ENCODE measurements around the gene ZC3H12A. TPM values are rescaled to one million over a fixed set of nuclear protein-coding genes. Genes with fewer than 3 reads are reported as not detected.
A peak's percentile ranks its signal among the peaks of the same experiment; 100 is the strongest.

Gene ZC3H12A
- total and polyA plus RNA-seq, 7 experiments from 2014 or later: 4.4 to 122 (median 38.2) TPM

DNA sequence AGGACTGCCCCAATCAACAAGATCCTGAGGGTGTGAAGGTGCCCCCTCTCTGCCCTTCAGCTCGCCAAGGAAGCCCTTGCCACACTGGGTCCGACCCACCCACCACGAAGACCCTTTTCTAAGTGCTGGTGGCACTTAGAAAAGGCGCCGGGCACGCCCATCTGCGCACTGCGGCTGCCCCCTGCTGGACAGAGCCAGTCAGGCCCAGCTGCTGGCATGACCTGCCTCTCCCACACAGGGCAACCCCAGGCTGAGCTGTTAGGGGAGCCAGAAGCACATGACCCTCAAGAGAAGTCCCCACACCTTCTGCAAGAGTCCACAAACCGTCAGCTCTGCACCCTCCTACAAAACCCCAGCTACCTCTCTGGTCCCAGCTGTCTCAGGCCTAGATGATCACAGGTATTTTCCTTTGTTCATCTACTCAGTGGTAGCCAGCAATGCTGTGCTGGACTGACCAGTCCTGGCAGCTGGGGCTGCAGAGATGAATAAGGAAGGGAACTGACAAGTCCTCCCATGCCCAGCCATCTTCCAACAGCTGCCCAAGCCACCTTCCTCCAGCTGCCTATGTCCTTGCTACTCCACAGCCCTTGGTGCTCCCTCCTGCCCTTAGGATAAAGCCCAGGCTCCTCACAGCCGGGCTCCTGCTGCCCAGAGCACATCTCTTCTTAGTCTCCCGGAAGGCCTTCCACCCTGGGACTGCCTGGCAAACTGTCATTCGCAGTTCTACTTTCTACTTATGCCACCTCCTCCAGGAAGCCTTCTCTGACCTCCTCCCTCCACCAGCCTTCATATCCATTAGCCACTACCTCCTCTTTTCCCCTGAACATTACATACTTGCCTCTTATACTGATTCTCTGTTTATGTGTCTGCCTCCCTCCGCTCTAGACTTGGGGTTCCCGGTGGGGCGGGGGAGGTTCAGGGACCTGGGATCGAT, 39.8 kb upstream of the ZC3H12A start:
- Histone ChIP-seq H3K4me1 (ENCODE audit: control insufficient read depth in 2 of 2, insufficient read depth in 2 of 2, low read length in 2 of 2) (no peaks in the 10 kb centered on the region), H3K27ac (ENCODE audit: low read depth, low read length) (no peak overlapping the region), H3K9me3 (ENCODE audit: control insufficient read depth in 2 of 3, low read length in 3 of 3) (no peaks in the 10 kb centered on the region), H3K27me3 (ENCODE audit: control insufficient read depth in 2 of 2, insufficient read depth in 2 of 2, low read length in 2 of 2) (no peaks in the 10 kb centered on the region), H3K36me3 (ENCODE audit: control insufficient read depth in 2 of 3, insufficient read depth in 3 of 3, low read length in 3 of 3) (no peaks in the 10 kb centered on the region), H3K4me3 (ENCODE audit: low read length) (no peak overlapping the region)
- ChIA-PET CTCF (interaction anchor here (0.6 to 2.5 kb wide), 3 partner anchors 20 to 1005 kb away, joined by 3 to 6 read pairs (median 3); no protein-coding TSS in a partner anchor), POLR2A (no interaction called here)
- Mint-ChIP-seq H3K27ac (no peak overlapping the region), H3K36me3 (no peaks in the 10 kb centered on the region), H3K4me3 (no peak overlapping the region), H3K9me3 (peaks cover 0 to 1% (median 0%) of the 10 kb centered on the region in 11 donors), H3K27me3 (peaks cover 9 to 25% (median 23%) of the 10 kb centered on the region in 5 donors), H3K4me1 (peaks cover 0 to 7% (median 0%) of the 10 kb centered on the region in 7 donors)
- peak; percentile 8 to 78 (median 54) for DNase-seq
- intact Hi-C loops (cut with micrococcal nuclease): loop anchor here (5.0 to 10.0 kb wide), 3 partner anchors 880 to 1332 kb away; no protein-coding TSS in a partner anchor
- peak; percentile 89 for ATAC-seq

- no peaks in the 10 kb centered on the region for H3K4me1 ChIP-seq (ENCODE audit: control insufficient read depth in 2 of 2, insufficient read depth in 2 of 2, low read length in 2 of 2)
- no peaks in the 10 kb centered on the region for H3K27me3 ChIP-seq (ENCODE audit: control insufficient read depth in 2 of 2, insufficient read depth in 2 of 2, low read length in 2 of 2)
- no peak overlapping the region for H3K27ac Mint-ChIP-seq
- no peaks in the 10 kb centered on the region for H3K36me3 Mint-ChIP-seq
- H3K4me3 Mint-ChIP-seq: no peak overlapping the region
- H3K4me1 Mint-ChIP-seq: peaks cover 0 to 7% (median 0%) of the 10 kb centered on the region in 7 donors
- H3K4me3 ChIP-seq (ENCODE audit: low read length): no peak overlapping the region
- ChIA-PET CTCF (interaction anchor here (1.0 kb wide), 1 partner anchor 921 kb away, joined by 3 read pairs; no protein-coding TSS in a partner anchor), POLR2A (no interaction called here)
- peaks cover 7 to 25% (median 11%) of the 10 kb centered on the region in 5 donors for H3K27me3 Mint-ChIP-seq
- H3K27ac ChIP-seq (ENCODE audit: low read depth, low read length): no peak overlapping the region
- no peaks in the 10 kb centered on the region for H3K9me3 ChIP-seq (ENCODE audit: control insufficient read depth in 2 of 3, low read length in 3 of 3)
- DNase-seq (no peak), ATAC-seq (no peak)
- peaks cover 0 to 1% (median 0%) of the 10 kb centered on the region in 11 donors for H3K9me3 Mint-ChIP-seq
- intact Hi-C loops (cut with micrococcal nuclease): loop anchor here in 1 of 2 donors (10.0 kb wide), 1 partner anchor 882 kb away; no protein-coding TSS in a partner anchor
- H3K36me3 ChIP-seq (ENCODE audit: control insufficient read depth in 2 of 3, insufficient read depth in 3 of 3, low read length in 3 of 3): no peaks in the 10 kb centered on the region
Measured at GRCh38 chr1:37437087-37437486, 37.3 kb upstream of the ZC3H12A start.

DNA sequence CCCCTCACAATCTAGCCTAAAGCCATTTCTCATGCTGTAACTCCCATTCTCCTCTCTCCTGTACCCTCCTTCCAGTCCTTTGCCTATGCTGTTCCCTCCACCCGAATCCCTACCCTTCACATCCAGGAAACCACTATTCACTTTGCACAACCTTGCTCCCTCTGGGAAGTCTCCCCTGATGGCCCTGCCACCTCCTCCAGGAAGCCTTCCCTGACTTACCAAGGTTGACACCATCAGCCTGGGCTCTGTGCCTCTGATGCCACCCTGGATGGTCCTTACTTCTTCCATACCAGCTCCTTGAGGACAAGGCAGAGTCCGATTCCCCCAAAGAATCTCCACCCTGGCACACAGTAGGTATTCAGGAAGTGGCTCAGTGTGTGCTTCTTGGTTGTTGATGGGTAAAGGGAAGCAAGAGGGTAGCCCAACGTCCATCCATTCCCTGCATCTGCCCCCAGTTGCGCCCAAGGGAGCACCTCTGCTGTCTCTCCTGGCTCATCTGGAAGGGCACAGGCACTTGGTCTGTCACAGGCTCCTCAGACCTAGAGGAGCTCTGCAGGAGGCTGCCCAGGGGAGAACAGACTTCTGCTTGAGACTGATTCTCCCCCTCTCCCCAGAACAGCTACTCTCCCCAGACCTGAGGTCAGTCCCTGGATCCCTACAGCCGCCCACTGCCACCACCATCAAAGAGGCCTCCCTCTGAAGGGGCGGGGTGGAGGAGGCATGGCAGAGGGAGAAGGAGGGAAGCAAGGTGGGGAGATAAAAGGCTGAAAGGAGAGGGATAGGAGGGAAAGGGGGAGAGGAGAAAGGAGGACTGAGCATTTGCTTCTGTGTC, 36.1 kb upstream of the ZC3H12A start:
- ChIA-PET CTCF (no interaction called here), POLR2A (no interaction called here)
- no peak overlapping the region for H3K27ac ChIP-seq (ENCODE audit: low read depth, low read length)
- H3K27ac Mint-ChIP-seq: no peak overlapping the region
- H3K4me3 ChIP-seq (ENCODE audit: low read length): no peak overlapping the region
- peaks cover 14 to 29% (median 19%) of the 10 kb centered on the region in 5 donors for H3K27me3 Mint-ChIP-seq
- H3K9me3 Mint-ChIP-seq: no peaks in the 10 kb centered on the region
- H3K4me1 Mint-ChIP-seq: peaks cover 0 to 4% (median 0%) of the 10 kb centered on the region in 7 donors
- no peaks in the 10 kb centered on the region for H3K9me3 ChIP-seq (ENCODE audit: control insufficient read depth in 2 of 3, low read length in 3 of 3)
- ATAC-seq (no peak), DNase-seq (no peak)
- intact Hi-C loops (cut with micrococcal nuclease): loop anchor here in 1 of 2 donors (10.0 kb wide), 1 partner anchor 883 kb away; no protein-coding TSS in a partner anchor
- H3K27me3 ChIP-seq (ENCODE audit: control insufficient read depth in 2 of 2, insufficient read depth in 2 of 2, low read length in 2 of 2): no peaks in the 10 kb centered on the region
- H3K4me3 Mint-ChIP-seq: no peak overlapping the region
- no peaks in the 10 kb centered on the region for H3K36me3 ChIP-seq (ENCODE audit: control insufficient read depth in 2 of 3, insufficient read depth in 3 of 3, low read length in 3 of 3)
- no peaks in the 10 kb centered on the region for H3K36me3 Mint-ChIP-seq
- H3K4me1 ChIP-seq (ENCODE audit: control insufficient read depth in 2 of 2, insufficient read depth in 2 of 2, low read length in 2 of 2): no peaks in the 10 kb centered on the region

DNA sequence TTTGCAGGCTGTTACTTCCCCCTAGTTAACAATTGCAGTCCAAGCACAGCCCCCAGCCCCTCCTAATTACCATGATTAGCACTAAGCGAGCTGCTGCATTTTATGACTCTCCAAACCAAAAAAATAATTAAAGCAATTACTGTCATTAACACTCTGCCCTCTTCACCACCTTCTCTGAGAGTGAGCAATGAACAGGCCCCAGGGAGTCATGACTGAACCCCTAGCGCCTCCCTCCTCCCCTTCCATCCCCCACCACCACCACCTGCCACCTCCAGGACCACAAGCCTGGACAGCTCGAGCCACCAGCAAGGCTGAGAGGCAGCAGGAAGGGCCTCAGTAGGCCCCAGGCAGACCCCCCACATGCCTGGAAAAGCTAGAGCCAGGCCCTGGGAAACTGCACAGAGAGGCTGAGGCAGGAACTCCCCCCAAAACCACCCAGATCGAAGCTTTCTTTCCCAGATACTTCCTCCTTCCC, 35.5 kb upstream of the ZC3H12A start:
- Mint-ChIP-seq H3K27me3 (peaks cover 15 to 29% (median 19%) of the 10 kb centered on the region in 5 donors), H3K27ac (no peak overlapping the region), H3K36me3 (no peaks in the 10 kb centered on the region), H3K9me3 (no peaks in the 10 kb centered on the region), H3K4me3 (no peak overlapping the region), H3K4me1 (peaks cover 0 to 4% (median 0%) of the 10 kb centered on the region in 7 donors)
- CTCF ChIA-PET: no interaction called here
- DNase-seq (no peak), ATAC-seq (no peak)
- POLR2A ChIA-PET: no interaction called here
- Histone ChIP-seq H3K27ac (ENCODE audit: low read depth, low read length) (no peak overlapping the region), H3K27me3 (ENCODE audit: control insufficient read depth in 2 of 2, insufficient read depth in 2 of 2, low read length in 2 of 2) (no peaks in the 10 kb centered on the region), H3K9me3 (ENCODE audit: control insufficient read depth in 2 of 3, low read length in 3 of 3) (no peaks in the 10 kb centered on the region), H3K4me3 (ENCODE audit: low read length) (no peak overlapping the region), H3K4me1 (ENCODE audit: control insufficient read depth in 2 of 2, insufficient read depth in 2 of 2, low read length in 2 of 2) (no peaks in the 10 kb centered on the region), H3K36me3 (ENCODE audit: control insufficient read depth in 2 of 3, insufficient read depth in 3 of 3, low read length in 3 of 3) (no peaks in the 10 kb centered on the region)
- intact Hi-C loops (cut with micrococcal nuclease): loop anchor here in 1 of 2 donors (10.0 kb wide), 1 partner anchor 884 kb away; no protein-coding TSS in a partner anchor

DNA sequence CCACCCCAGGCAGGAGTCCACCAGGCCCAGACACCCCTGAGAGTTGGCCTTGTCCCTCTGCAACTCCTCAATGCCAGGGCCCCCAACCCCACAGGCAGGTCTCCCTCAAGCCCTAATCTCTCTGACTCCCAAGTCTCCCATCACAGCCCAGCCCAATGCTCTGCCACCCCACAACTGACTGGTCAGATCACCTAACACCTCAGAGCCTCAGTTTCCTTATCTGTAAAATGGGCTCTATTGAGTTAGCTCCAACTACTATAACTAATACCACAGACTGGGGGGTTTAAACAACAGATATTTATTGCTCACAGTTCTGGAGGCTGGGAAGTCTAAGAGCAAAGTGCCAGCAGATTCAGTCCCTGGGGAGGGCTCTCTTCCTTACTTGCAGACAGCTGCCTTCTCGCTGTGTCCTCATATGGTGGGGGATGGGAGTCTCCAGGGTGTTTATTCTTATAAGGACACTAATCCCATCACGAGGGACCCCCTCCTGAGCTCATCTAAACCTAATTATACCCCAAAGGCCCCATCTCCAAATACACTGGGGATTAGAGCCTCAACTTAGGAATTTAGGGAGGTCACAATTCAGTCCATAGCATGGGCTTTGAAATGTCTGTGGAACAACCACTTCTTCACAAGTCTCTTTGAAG, 34.9 kb upstream of the ZC3H12A start:
- Mint-ChIP-seq H3K27me3 (peaks cover 15 to 29% (median 19%) of the 10 kb centered on the region in 5 donors), H3K27ac (no peak overlapping the region), H3K36me3 (no peaks in the 10 kb centered on the region), H3K4me1 (peaks cover 0 to 4% (median 0%) of the 10 kb centered on the region in 7 donors), H3K9me3 (no peaks in the 10 kb centered on the region), H3K4me3 (no peak overlapping the region)
- H3K36me3 ChIP-seq (ENCODE audit: control insufficient read depth in 2 of 3, insufficient read depth in 3 of 3, low read length in 3 of 3): no peaks in the 10 kb centered on the region
- intact Hi-C loops (cut with micrococcal nuclease): loop anchor here in 1 of 2 donors (10.0 kb wide), 1 partner anchor 885 kb away; no protein-coding TSS in a partner anchor
- DNase-seq (no peak), ATAC-seq (no peak)
- POLR2A ChIA-PET: no interaction called here
- CTCF ChIA-PET: no interaction called here
- H3K9me3 ChIP-seq (ENCODE audit: control insufficient read depth in 2 of 3, low read length in 3 of 3): no peaks in the 10 kb centered on the region
- H3K4me1 ChIP-seq (ENCODE audit: control insufficient read depth in 2 of 2, insufficient read depth in 2 of 2, low read length in 2 of 2): no peaks in the 10 kb centered on the region
- H3K27ac ChIP-seq (ENCODE audit: low read depth, low read length): no peak overlapping the region
- no peak overlapping the region for H3K4me3 ChIP-seq (ENCODE audit: low read length)
- H3K27me3 ChIP-seq (ENCODE audit: control insufficient read depth in 2 of 2, insufficient read depth in 2 of 2, low read length in 2 of 2): no peaks in the 10 kb centered on the region

GRCh38 chr1:37441490-37441889, 32.9 kb upstream of the ZC3H12A start:
- peaks cover 14 to 28% (median 24%) of the 10 kb centered on the region in 5 donors for H3K27me3 Mint-ChIP-seq
- POLR2A ChIA-PET: no interaction called here
- intact Hi-C loops (cut with micrococcal nuclease): no loop called here

More at GRCh38 chr1:37441490-37441889, 32.9 kb upstream of the ZC3H12A start:
- Mint-ChIP-seq H3K4me1 (no peaks in the 10 kb centered on the region), H3K4me3 (no peak overlapping the region), H3K36me3 (no peaks in the 10 kb centered on the region), H3K27ac (no peak overlapping the region), H3K9me3 (no peaks in the 10 kb centered on the region)
- Histone ChIP-seq H3K4me1 (ENCODE audit: control insufficient read depth in 2 of 2, insufficient read depth in 2 of 2, low read length in 2 of 2) (no peaks in the 10 kb centered on the region), H3K9me3 (ENCODE audit: control insufficient read depth in 2 of 3, low read length in 3 of 3) (no peaks in the 10 kb centered on the region), H3K4me3 (ENCODE audit: low read length) (no peak overlapping the region), H3K27me3 (ENCODE audit: control insufficient read depth in 2 of 2, insufficient read depth in 2 of 2, low read length in 2 of 2) (no peaks in the 10 kb centered on the region), H3K36me3 (ENCODE audit: control insufficient read depth in 2 of 3, insufficient read depth in 3 of 3, low read length in 3 of 3) (no peaks in the 10 kb centered on the region), H3K27ac (ENCODE audit: low read depth, low read length) (no peak overlapping the region)
- CTCF ChIA-PET: no interaction called here
- no peak for ATAC-seq
- DNase-seq: no peak
